T-helper 1 cell (primary cell): ENCODE data around the gene HSPH1.
A peak's percentile ranks its signal among the peaks of the same experiment; 100 is the strongest.
"Not testable (repeated sequence)": the region's sequence is repeated elsewhere in the genome, so short reads cannot be mapped to it uniquely, and the experiment has no call there.

Source experiments
- DNase-seq, 5 donors: peaks; one replicate each; pipeline ENCODE4 v3.0.0-alpha.2; 2012 to 2020
- total RNA-seq, 4 donors: gene quantifications; one replicate each; lab custom pipeline; 2026; lab: John Stamatoyannopoulos, UW

Gene HSPH1
- 279 to 621 (median 342) reads per million in 4 donors for total RNA-seq

GRCh38 chr13:31161557-31162150 is at the start of gene HSPH1:
HSPH1 (minus strand) TSS chr13:31161904; CDS start chr13:31161582, 322 bp downstream.
- DNase-seq: peak; percentile 97 to 99 (median 98)

- DNase-seq: no peak
Observed at GRCh38 chr13:31209841-31210210, 48.1 kb upstream of the HSPH1 start.

DNA sequence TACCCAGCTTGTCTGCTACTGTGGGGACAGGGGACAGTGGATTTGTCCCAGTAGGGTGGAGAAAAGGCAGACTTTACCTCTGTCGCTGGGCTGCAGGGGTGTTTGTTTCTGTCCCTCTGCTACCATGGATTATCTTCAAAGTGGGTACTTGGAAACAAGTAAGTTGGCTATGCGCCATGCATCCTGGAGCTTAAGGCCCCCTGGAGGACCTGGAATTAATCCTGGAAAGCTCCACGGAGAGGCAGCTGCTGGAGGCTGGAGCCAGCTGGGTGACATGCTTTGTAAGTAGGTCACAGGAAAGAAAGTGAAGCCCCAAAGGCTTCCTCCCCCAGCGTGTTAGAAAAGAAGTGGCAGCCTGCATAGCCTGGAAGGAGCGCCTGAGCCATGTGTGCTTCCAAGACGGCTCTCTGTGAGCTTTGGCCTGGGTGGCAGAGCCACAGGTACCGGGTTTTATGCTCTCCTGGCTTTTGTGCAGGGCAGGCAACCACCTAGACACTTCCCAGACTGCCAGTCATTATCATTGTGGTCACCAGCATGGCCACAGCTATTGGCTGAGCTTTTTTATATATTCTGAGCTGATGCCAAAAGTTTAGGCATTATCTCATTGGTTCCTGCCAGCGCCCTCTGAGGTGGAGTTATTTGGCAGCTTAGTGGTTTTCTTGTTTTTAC is 47.6 kb upstream of the HSPH1 start:
- no peak for DNase-seq

GRCh38 chr13:31208559-31209122 is 46.9 kb upstream of the HSPH1 start:
- no peak for DNase-seq

DNA sequence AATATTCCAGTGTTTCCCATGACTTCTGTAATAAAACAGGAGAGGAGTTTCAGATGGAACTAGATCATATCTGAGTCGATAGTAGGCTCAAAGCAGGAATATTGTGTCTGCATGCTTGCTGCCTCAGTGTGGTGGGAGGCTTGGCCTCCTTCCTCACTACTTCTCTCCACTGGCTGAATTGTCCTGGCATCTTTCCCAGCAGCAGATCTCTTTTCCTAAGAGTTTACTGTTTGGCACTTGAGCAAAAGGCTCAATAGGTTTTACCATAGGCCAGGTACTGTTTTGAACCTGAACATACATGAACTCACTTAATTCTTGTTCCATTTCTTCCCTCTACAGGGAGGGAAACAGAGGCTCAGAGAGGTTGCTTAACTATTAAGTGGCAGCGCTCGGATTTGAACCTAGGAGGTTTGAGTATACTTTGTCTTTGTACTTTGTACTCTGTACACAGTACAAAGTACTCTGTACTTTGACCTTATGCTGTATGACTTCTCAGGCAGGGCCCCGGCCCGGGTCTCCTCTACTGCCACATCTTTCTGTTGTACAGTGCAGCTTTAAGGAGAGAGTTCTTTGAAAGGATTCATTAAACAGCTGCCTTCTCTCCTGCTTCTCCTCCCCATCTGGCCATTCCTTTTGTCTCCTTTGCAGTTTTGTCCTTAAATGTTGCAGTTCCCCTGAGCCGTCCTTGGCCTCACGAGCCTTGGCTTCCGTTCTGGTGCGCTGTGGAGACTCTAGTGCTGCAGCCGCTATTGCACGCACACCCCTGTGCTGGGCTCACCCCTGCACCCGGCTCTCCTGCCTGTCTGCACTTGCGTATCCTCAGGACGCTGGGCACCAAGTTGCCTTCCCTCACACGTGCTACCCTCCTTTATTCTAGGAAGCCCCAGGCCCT is 46.2 kb upstream of the HSPH1 start:
- no peak for DNase-seq

- peak in 1 of 5 donors; percentile 29 for DNase-seq
Observed at GRCh38 chr13:31204592-31204991, 42.9 kb upstream of the HSPH1 start.

DNA sequence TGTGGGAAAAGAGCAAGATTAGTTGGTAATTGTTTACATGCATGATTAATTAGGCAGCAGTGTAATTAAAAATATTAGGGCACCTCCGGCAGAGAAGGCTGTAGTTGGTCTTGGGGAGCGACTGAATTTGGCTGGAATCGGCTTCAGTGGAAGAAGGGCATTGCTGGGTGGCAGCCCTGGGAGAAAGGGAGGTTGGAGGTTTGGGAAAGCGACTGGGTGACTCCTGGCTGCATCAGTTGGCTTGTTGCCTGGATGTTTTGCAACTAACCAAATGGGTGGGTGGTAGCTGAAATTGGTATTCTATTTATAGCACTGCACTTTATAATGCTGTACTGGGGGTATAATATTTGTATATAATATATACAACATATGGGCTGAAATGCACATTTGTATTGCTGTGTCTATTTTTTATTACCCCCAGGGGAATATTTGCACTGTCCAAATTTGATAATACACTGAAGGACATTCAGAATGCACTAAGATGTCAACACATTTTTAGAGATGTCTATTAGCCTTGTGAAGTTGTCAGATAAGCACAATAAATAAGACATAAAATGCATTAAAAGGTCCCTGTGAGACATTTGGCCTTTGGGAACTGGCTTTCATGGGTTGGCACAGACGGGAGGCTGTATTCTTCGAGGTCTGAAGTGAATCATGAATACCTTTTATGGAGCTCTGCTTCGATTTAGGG is 39.8 kb upstream of the HSPH1 start:
- DNase-seq: no peak

GRCh38 chr13:31200637-31200971 is 38.9 kb upstream of the HSPH1 start:
- DNase-seq: peak in 3 of 5 donors; percentile 12 to 49 (median 31)

DNA sequence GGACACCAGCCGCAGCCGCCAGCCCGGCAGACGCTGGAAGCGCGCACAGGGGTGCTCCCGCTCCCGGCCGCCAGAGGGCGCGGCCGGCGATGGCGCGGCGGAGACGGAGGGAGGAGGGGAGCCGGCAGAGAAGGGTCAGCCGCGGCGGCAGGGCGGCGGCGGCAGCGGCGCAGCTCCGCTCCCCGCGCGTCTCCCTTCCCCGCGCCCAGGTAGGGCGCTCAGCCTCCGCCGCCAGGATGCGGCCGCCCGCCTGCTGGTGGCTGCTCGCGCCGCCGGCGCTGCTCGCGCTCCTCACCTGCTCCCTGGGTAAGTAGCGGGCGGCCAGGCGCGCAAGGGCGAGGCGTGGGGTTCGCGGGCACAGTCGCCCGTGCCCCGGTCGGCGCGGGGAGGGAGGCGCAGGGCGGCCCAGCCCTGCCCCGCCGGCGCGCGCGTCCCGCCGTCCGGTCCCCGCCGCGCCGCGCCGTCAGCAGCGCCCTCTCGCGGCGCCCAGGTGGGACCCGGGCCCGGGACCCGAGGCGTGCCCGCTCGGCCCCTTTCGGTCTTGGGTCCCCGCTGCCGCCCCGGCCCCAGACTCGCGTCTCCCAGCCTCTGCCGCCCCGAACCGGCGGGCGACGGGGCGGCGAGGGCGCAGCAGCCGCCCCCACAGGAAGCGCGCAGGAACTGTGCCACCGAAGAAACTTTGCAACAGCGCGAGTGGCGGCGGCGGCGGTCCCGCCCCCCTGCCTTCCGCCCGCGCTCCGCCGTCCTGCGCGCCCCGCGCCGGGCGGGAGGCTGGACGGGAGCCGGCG is 38.3 kb upstream of the HSPH1 start, which contains the start of gene B3GLCT:
Gene B3GLCT, plus strand, starts transcription at position 127 of the 788 bp plus-strand sequence. Its CDS starts 110 bp downstream, at position 237.
- peak; percentile 57 to 82 (median 70) for DNase-seq

GRCh38 chr13:31199527-31199848 is 37.8 kb upstream of the HSPH1 start:
- no peak for DNase-seq

GRCh38 chr13:31198519-31198918 is 36.8 kb upstream of the HSPH1 start:
- DNase-seq: no peak

GRCh38 chr13:31196992-31197391 is 35.3 kb upstream of the HSPH1 start:
- DNase-seq: no peak

GRCh38 chr13:31195616-31196015 is 33.9 kb upstream of the HSPH1 start:
- no peak for DNase-seq

DNA sequence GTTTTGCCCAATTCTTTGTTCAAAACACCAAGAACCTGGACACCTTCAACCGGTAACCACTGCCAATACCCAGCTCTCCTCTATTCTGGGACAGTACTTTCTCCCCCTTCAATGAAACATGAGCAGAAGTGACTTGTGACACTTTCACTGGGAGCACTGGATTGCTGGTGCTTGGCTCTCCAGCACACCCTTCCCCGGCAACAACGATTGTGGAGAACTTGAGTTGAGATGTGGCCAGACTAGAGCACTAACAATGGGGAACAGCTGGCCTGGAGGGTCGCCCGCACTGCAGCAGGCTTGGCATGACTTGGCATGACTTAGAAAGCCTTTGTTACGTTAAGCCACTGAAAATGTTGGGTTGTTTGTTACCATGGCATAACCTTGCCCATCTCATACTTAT is 30.6 kb upstream of the HSPH1 start:
- no peak for DNase-seq

DNA sequence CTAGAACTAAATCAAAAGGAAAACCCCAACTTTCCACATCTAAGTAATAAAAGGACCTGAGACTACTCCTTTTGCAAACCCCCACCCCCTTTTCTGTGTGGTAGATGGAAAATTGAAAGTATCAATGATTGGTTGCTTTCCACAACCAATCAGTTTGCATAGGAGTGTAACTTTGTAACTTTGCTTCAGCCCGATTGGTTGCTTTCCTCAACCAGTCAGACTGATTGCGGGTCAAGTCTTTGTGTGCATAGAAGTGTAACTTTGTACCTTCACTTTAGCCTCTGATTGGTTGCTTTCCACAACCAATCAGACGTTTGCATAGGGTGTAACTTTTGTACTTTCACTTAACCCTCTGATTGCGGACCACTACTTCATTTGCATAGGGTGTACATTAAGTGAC is 30.0 kb upstream of the HSPH1 start:
- no peak for DNase-seq

DNA sequence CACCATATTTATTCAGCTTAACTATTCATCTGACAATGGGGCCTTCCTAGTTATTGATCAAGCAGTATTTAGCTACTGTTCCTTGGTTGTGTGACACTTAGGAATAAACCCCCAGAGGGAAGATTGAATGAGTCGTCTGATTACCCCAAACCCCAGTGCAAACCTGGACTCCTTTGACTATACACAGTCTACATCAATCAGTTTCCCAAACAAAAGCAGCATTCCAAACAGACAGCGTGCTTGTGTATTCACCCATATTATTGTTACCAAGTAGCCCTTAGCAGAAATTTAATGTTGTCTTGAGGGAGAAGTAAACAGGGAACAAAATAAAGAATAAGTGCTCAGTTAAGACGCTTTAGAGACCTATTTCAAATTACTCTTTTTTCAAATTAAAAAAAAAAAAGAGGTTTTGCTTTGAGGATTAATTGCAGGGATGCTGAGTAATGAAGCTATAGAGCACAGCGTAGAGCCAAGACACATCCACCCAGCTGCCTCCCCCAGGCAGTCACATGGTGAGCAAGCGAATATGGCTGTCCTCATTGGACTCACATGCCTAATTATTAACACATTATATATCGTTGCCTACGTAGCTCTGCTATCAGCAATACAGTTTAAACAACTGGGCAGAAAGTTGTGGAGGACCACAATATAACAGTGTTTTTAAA is 23.4 kb upstream of the HSPH1 start:
- DNase-seq: no peak

DNA sequence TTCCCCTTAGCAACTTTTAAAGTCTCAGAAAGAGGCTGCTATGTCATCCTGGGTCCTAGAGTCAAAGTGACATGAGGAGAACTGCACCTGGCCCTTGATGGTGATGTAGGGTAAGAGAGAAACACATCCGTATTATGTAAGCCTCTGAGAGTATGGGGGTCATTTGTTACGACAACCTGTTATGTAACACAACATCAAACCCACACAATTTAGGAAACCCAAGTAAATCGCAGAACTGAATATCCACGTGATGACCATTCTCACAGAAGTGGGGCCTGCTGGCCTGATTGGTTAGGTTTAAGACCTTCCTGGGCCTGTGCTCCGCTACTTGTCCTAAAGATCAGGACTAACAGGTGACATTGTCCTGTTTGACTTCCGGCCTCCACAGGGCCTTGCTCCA is 22.7 kb upstream of the HSPH1 start:
- no peak for DNase-seq

DNA sequence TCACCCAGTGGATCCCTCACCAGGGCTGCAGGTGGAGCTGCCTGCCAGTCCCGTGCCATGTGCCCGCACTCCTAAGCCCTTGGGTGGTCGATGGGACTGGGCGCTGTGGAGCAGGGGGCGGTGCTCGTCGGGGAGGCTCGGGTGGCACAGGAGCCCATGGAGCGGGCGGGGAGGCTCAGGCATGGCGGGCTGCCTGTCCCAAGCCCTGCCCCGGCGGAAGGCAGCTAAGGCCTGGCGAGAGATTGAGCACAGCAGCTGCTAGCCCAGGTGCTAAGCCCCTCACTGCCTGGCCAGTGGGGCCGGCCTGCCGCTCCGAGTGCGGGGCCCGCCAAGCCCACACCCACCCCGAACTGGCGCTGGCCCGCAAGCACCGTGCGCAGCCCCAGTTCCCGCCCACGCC is 21.3 kb upstream of the HSPH1 start:
- no peak for DNase-seq

DNA sequence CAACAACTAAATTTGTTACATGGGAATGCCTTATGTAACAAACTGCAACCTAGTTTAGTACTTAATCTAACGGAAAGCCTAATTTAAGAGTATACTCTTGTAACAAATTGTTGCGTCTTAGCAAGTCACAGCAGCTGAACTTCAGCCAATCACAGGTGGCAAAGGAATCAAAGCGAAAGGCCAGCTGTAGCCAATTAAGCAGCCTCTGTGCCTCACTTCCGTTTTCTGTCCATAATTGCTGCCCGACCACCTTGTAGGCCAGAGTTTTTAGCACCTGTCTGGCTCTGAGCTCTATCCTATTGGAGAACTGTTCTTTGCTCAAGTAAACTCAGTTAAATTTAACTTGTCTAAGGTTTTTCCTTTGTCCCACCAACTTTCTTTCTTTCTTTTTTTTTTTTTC is 18.1 kb upstream of the HSPH1 start:
- DNase-seq: no peak

DNA sequence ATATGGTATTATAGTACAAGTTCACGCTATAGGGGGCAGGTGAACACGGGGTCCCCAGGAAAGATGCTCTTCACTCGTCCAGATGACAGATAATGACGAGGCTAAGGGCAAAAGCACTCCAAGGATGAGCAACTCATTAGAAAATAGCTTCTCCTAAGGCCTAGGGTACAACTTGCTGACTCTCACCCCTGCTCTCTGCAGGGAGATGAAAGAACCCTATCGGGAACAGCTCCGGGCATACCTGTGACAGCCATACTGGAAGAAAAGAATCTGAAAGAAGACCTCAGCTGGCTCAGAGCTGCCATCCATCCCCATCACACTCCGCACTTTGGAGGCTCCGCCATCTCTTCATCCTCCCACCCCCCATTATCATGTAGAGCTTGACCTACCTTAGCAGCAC is 17.5 kb upstream of the HSPH1 start:
- no peak for DNase-seq

DNA sequence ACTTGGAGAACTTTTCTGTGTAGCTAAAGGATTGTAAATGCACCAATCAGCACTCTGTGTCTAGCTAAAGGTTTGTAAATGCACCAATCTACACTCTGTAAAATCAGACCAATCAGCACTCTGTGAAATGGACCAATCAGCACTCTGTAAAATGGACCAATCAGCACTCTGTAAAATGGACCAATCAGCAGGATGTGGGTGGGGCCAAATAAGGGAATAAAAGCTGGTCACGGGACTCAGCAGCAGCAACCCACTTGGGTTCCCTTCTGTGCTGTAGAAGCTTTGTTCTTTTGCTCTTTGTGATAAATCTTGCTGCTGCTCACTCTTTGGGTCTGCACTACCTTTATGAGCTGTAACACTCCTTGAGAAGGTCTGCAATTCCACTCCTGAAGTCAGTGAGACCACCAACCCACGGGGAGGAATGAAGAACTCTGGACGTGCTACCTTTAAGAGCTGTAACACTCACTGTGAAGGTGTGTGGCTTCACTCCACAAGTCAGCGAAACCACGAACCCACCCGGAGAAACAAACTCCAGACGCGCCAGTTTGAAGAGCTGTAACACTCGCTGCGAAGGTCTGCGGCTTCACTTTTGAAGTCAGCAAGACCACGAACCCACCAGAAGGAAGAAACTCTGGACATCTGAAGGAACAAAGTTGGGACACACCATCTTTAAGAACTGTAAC is 16.2 kb upstream of the HSPH1 start:
- DNase-seq: not testable (repeated sequence)
